H1 (cell line): ENCODE measurements around the gene SOHLH2. TPM values are rescaled to one million over a fixed set of nuclear protein-coding genes. Genes with fewer than 3 reads are reported as not detected.

Source experiments
- CTCF ChIA-PET: fragments of 300-600 bp; sonication (Branson Sonifier 250); formaldehyde crosslinking; loops from one replicate; lab custom pipeline; 2021; ENCODE audit not compliant: partially characterized antibody; lab: Charles Lee
- POLR2A ChIA-PET: fragments of 300-600 bp; sonication (Branson Sonifier 250); formaldehyde crosslinking; loops from one replicate; lab custom pipeline; 2021; ENCODE audit warnings: inconsistent platforms; ENCODE audit not compliant: partially characterized antibody; lab: Charles Lee
- DNase-seq, 2 experiments: peaks; one replicate each; pipeline versions ENCODE4 v3.0.0 to v3.0.0-alpha.2; 2010 to 2022; ENCODE audit warnings: low spot score in 2 of 2, low read depth in 1 of 2, mixed read lengths in 1 of 2
- FAIRE-seq: peaks from 2 replicates; lab custom pipeline; 2011; peaks lifted over from hg19 to GRCh38; lab: Jason Lieb, UNC
- H2AFZ ChIP-seq: 2 replicates; pipeline ENCODE4 v1.8.1; 2012; ENCODE audit warnings: low read length, inconsistent platforms
- H2AK5ac ChIP-seq: 2 replicates; pipeline ENCODE4 v1.6.1; 2013; ENCODE audit warnings: low read depth, low read length
- H2BK120ac ChIP-seq: replicated peaks from 2 replicates; pipeline ENCODE3; 2013; ENCODE audit warnings: low read depth, low read length, inconsistent platforms
- H2BK12ac ChIP-seq: 2 replicates; pipeline ENCODE4 v1.6.1; 2013; ENCODE audit warnings: low read depth, low read length
- H2BK15ac ChIP-seq: 2 replicates; pipeline ENCODE4 v1.6.1; 2013; ENCODE audit warnings: low read length
- H2BK20ac ChIP-seq: 2 replicates; pipeline ENCODE4 v1.6.1; 2013; ENCODE audit warnings: low read length
- H2BK5ac ChIP-seq: 2 replicates; pipeline ENCODE4 v1.6.1; 2013; ENCODE audit warnings: low read depth, low read length
- H3K14ac ChIP-seq: 2 replicates; pipeline ENCODE4 v1.6.1; 2013; ENCODE audit warnings: inconsistent platforms; ENCODE audit not compliant: insufficient read length
- H3K18ac ChIP-seq: 2 replicates; pipeline ENCODE4 v1.6.1; 2013; ENCODE audit warnings: low read length; ENCODE audit errors: extremely low read depth
- H3K23ac ChIP-seq: 2 replicates; pipeline ENCODE4 v1.6.1; 2013; ENCODE audit warnings: inconsistent platforms; ENCODE audit not compliant: insufficient read length
- H3K23me2 ChIP-seq: 2 replicates; pipeline ENCODE4 v1.6.1; 2013; ENCODE audit warnings: low read depth, low read length
- H3K27ac ChIP-seq: 2 replicates; pipeline ENCODE4 v1.6.1; 2011; ENCODE audit warnings: low read depth, low read length, inconsistent platforms
- H3K27me3 ChIP-seq, 4 experiments: replicated peaks in 1 of 4; 1 replicate in 1 of 4; 2 replicates in 3 of 4; pipeline versions ENCODE4 v1.6.1 to v1.8.1; 2011 to 2013; ENCODE audit warnings: low read length in 3 of 4, mild to moderate bottlenecking in 3 of 4, inconsistent platforms in 2 of 4, mixed read lengths in 2 of 4, moderate library complexity in 1 of 4; ENCODE audit not compliant: control insufficient read depth in 3 of 4, insufficient read depth in 3 of 4; ENCODE audit errors: extremely low read depth in 1 of 4
- H3K36me3 ChIP-seq, 4 experiments: 2 replicates each; pipeline versions ENCODE4 v1.6.1 to v1.8.1; 2011 to 2013; ENCODE audit warnings: mild to moderate bottlenecking in 4 of 4, low read length in 3 of 4, moderate library complexity in 2 of 4, control low read depth in 1 of 4, inconsistent platforms in 1 of 4; ENCODE audit not compliant: insufficient read depth in 4 of 4, control insufficient read depth in 2 of 4
- H3K4ac ChIP-seq: replicated peaks from 2 replicates; pipeline ENCODE3; 2013; ENCODE audit warnings: low read length, low read depth, mixed read lengths, inconsistent platforms; ENCODE audit not compliant: insufficient read length
- H3K4me1 ChIP-seq, 4 experiments: replicated peaks in 1 of 4; 1 replicate in 1 of 4; 2 replicates in 3 of 4; pipeline versions ENCODE4 v1.6.1 to v1.8.1; 2011 to 2013; ENCODE audit warnings: low read length in 3 of 4, inconsistent platforms in 2 of 4, mixed read lengths in 1 of 4; ENCODE audit not compliant: insufficient read depth in 4 of 4, control insufficient read depth in 3 of 4
- H3K4me2 ChIP-seq, 2 experiments: 2 replicates each; pipeline versions ENCODE4 v1.6.1 to v1.8.1; 2011 to 2013; ENCODE audit warnings: low read depth in 2 of 2, low read length in 2 of 2, control low read depth in 1 of 2, inconsistent platforms in 1 of 2, mild to moderate bottlenecking in 1 of 2; ENCODE audit not compliant: insufficient read depth in 1 of 2
- H3K4me3 ChIP-seq, 4 experiments: fragments of 200-600, 300-600 bp in 1 of 4; sonication (generic), shearing (Covaris generic), sonication (Bioruptor Twin) in 1 of 4; 2 replicates each; pipeline versions ENCODE4 v1.5.1 to v1.8.1; 2011 to 2016; ENCODE audit warnings: low read length in 4 of 4, low read depth in 3 of 4, control low read depth in 2 of 4, inconsistent platforms in 2 of 4, mild to moderate bottlenecking in 2 of 4, mixed read lengths in 1 of 4, moderate library complexity in 1 of 4; ENCODE audit not compliant: insufficient read depth in 2 of 4; ENCODE audit errors: extremely low read depth in 1 of 4
- H3K56ac ChIP-seq: replicated peaks from 2 replicates; pipeline ENCODE3; 2013; ENCODE audit warnings: low read depth, mild to moderate bottlenecking, mixed read lengths, low read length, inconsistent platforms; ENCODE audit not compliant: insufficient read length
- H3K79me1 ChIP-seq: 2 replicates; pipeline ENCODE4 v1.6.1; 2013; ENCODE audit warnings: low read depth, low read length, control low read depth
- H3K79me2 ChIP-seq, 2 experiments: 2 replicates each; pipeline versions ENCODE4 v1.6.1 to v1.8.1; 2012 to 2013; ENCODE audit warnings: low read length in 2 of 2, mild to moderate bottlenecking in 2 of 2, inconsistent platforms in 1 of 2; ENCODE audit not compliant: insufficient read depth in 2 of 2, control insufficient read depth in 1 of 2
- H3K9ac ChIP-seq, 4 experiments: replicated peaks in 1 of 4; 1 replicate in 1 of 4; 2 replicates in 3 of 4; pipeline versions ENCODE4 v1.6.1 to v1.8.1; 2011 to 2013; ENCODE audit warnings: low read depth in 3 of 4, low read length in 3 of 4, control low read depth in 2 of 4, mild to moderate bottlenecking in 2 of 4, moderate library complexity in 2 of 4, inconsistent platforms in 1 of 4; ENCODE audit errors: extremely low read depth in 1 of 4
- H3K9me3 ChIP-seq, 2 experiments: 2 replicates each; pipeline versions ENCODE4 v1.6.1 to v1.8.1; 2012 to 2013; ENCODE audit warnings: mild to moderate bottlenecking in 2 of 2, moderate library complexity in 2 of 2, control low read depth in 1 of 2, inconsistent platforms in 1 of 2, low read depth in 1 of 2, low read length in 1 of 2, mixed read lengths in 1 of 2; ENCODE audit not compliant: insufficient read depth in 2 of 2
- H4K20me1 ChIP-seq, 2 experiments: replicated peaks in 1 of 2; 2 replicates each; pipeline versions ENCODE3 to v1.8.1; 2011 to 2013; ENCODE audit warnings: inconsistent platforms in 2 of 2, low read length in 2 of 2, mild to moderate bottlenecking in 1 of 2; ENCODE audit not compliant: insufficient read depth in 2 of 2, control insufficient read depth in 1 of 2
- H4K5ac ChIP-seq: 2 replicates; pipeline ENCODE4 v1.6.1; 2013; ENCODE audit warnings: low read length, low read depth, mixed read lengths, inconsistent platforms; ENCODE audit not compliant: insufficient read length
- H4K8ac ChIP-seq: 2 replicates; pipeline ENCODE4 v1.8.0; 2013; ENCODE audit warnings: mild to moderate bottlenecking, moderate library complexity, low read length, inconsistent platforms; ENCODE audit not compliant: insufficient read depth; ENCODE audit errors: extremely low read depth
- H4K91ac ChIP-seq: replicated peaks from 2 replicates; pipeline ENCODE3; 2013; ENCODE audit warnings: low read length, mixed read lengths, inconsistent platforms; ENCODE audit not compliant: insufficient read length
- KDM4A ChIP-seq: IDR thresholded peaks from one replicate; pipeline ENCODE4 v1.7.1; 2012; ENCODE audit warnings: low read depth, mild to moderate bottlenecking, moderate library complexity, low read length, inconsistent platforms; ENCODE audit not compliant: severe bottlenecking
- NANOG ChIP-seq: IDR thresholded peaks from 2 replicates; pipeline ENCODE4 v1.6.1; 2011; ENCODE audit warnings: low read length, low read depth, mild to moderate bottlenecking, inconsistent platforms; ENCODE audit not compliant: insufficient read depth, poor library complexity, severe bottlenecking
- PHF8 ChIP-seq: fragments of 200-600 bp; sonication (generic); conservative IDR thresholded peaks from 2 replicates; pipeline ENCODE4 v1.7.1; 2012; ENCODE audit warnings: low read depth, mild to moderate bottlenecking, inconsistent platforms, low read length, moderate library complexity
- POU5F1 ChIP-seq: IDR thresholded peaks from 2 replicates; pipeline ENCODE4 v1.6.1; 2011; ENCODE audit warnings: low read depth, mild to moderate bottlenecking, low read length, moderate library complexity
- RAD21 ChIP-seq, 2 experiments: IDR thresholded peaks in 1 of 2; conservative IDR thresholded peaks in 1 of 2; 2 replicates each; pipeline ENCODE4 v1.6.1; 2011; ENCODE audit warnings: low read depth in 2 of 2, low read length in 2 of 2, improper control_type of control experiment in 1 of 2, inconsistent platforms in 1 of 2, mild to moderate bottlenecking in 1 of 2, moderate library complexity in 1 of 2
- SIN3A ChIP-seq, 2 experiments: IDR thresholded peaks in 1 of 2; conservative IDR thresholded peaks in 1 of 2; 2 replicates each; pipeline ENCODE4 v1.6.1; 2011 to 2012; ENCODE audit warnings: low read length in 2 of 2, improper control_type of control experiment in 1 of 2, low read depth in 1 of 2, mild to moderate bottlenecking in 1 of 2
- SP2 ChIP-seq: IDR thresholded peaks from 2 replicates; pipeline ENCODE4 v1.6.1; 2012; ENCODE audit warnings: mild to moderate bottlenecking, low read length, inconsistent platforms
- TAF7 ChIP-seq: optimal IDR thresholded peaks from 2 replicates; pipeline ENCODE3; 2011; ENCODE audit warnings: low read depth, mild to moderate bottlenecking, inconsistent platforms, low read length, moderate library complexity, borderline replicate concordance
- WGBS, 2 experiments: shearing (Covaris generic) in 1 of 2; methylation state at CpG; one replicate each; pipeline versions ENCODE4 v1.1.6 to v1.1.7; 2013 to 2015; ENCODE audit warnings: low lambda C conversion rate in 2 of 2, mixed read lengths in 2 of 2, inconsistent platforms in 1 of 2, low coverage in 1 of 2, missing lambda C conversion rate in 1 of 2; ENCODE audit not compliant: insufficient replicate concordance in 2 of 2, insufficient coverage in 1 of 2, insufficient read length in 1 of 2; ENCODE audit errors: extremely low coverage in 1 of 2, missing lambda C conversion rate in 1 of 2; 5-methylcytosine and 5-hydroxymethylcytosine counted together
- polyA plus RNA-seq, 7 experiments: library from polyadenylated mRNA; depleted of rRNA in 3 of 7; stranded (reverse) in 5 of 7; unstranded in 2 of 7; fragments of >200 nt in 5 of 7; fragments of 200-250 nt in 2 of 7; gene quantifications; 1 replicate in 5 of 7; 2 replicates in 1 of 7; 4 replicates in 1 of 7; pipeline versions ENCODE4 v1.2.1 to v1.2.3, GENCODE V29; 2011 to 2013; ENCODE audit warnings: missing spikeins in 2 of 7, mixed read lengths in 2 of 7
- total RNA-seq: library from RNA; stranded (reverse); fragmentation: NEBNext Ultra II Directional; extraction: Animal tissue kit (Norgen Biotek cat#: 25700); gene quantifications from 2 replicates; pipeline ENCODE4 v1.2.1, GENCODE V29; 2021
- TF ChIP-seq, protein P1 (sequence below): IDR thresholded peaks from 2 replicates; pipeline ENCODE4 v1.6.1; 2011; ENCODE audit warnings: low read depth, mild to moderate bottlenecking, low read length; ENCODE audit not compliant: insufficient read depth
- TF ChIP-seq, protein P2 (sequence below): IDR thresholded peaks from 2 replicates; pipeline ENCODE4 v1.6.1; 2012; ENCODE audit warnings: low read length, inconsistent platforms

Gene SOHLH2
- total and polyA plus RNA-seq, 2 of the 8 experiments (the other 6 are each of a cell fraction or from before 2014, with no cell fraction given): 6.8 to 10.3 TPM

DNA sequence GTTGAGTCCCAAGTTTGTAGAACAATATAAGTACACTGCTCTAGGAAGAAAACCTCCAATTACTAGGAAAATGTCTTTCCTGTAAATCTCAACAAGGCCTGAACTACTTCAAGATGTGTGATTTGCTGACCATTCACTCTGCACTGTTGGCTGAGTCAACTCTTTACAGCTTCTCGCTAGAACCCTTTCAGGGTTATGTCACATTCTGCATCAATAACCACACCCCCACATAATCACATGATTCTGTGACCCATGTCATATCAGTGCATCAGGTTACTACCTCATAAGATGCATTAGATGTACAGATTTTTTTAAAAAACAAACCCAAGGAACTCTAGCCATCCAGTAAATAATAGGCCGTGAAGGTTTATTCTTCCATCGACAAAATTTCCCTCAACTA, 67.0 kb downstream of the SOHLH2 start:
- Histone ChIP-seq H2AK5ac (no peak overlapping the region), H3K14ac (no peak overlapping the region), H3K23me2 (no peaks in the 10 kb centered on the region), H2BK120ac (no peak overlapping the region), H3K79me1 (no peaks in the 10 kb centered on the region), H3K27me3 (no peaks in the 10 kb centered on the region), H3K56ac (no peak overlapping the region), H2BK12ac (no peak overlapping the region), H3K18ac (no peak overlapping the region)
- POLR2A ChIA-PET: no interaction called here
- FAIRE-seq: no peak
- DNase-seq: no peak
- TF ChIP-seq SIN3A (conservative IDR thresholded peaks at IDR 0.05 in 1 of 2, IDR thresholded peaks at IDR 0.05 in 1 of 2; ENCODE audit: low read depth in 1 of 2, low read length in 2 of 2) (no peak), PHF8 (no peak), KDM4A (no peak), POU5F1 (no peak), RAD21 (IDR thresholded peaks at IDR 0.05 in 1 of 2, conservative IDR thresholded peaks at IDR 0.05 in 1 of 2; ENCODE audit: low read depth in 2 of 2, low read length in 2 of 2) (no peak), NANOG (no peak), SP2 (no peak), TAF7 (no peak)
- TF ChIP-seq, protein P1, sequence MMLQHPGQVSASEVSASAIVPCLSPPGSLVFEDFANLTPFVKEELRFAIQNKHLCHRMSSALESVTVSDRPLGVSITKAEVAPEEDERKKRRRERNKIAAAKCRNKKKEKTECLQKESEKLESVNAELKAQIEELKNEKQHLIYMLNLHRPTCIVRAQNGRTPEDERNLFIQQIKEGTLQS: no peak
- TF ChIP-seq, protein P2, sequence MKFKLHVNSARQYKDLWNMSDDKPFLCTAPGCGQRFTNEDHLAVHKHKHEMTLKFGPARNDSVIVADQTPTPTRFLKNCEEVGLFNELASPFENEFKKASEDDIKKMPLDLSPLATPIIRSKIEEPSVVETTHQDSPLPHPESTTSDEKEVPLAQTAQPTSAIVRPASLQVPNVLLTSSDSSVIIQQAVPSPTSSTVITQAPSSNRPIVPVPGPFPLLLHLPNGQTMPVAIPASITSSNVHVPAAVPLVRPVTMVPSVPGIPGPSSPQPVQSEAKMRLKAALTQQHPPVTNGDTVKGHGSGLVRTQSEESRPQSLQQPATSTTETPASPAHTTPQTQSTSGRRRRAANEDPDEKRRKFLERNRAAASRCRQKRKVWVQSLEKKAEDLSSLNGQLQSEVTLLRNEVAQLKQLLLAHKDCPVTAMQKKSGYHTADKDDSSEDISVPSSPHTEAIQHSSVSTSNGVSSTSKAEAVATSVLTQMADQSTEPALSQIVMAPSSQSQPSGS: no peak
- TF ChIP-seq, all 59 proteins: peak for 0
- H2AFZ ChIP-seq: no peak overlapping the region
- 84% methylated on average over 3 of the region's 3 CpGs; no CpG with 5 or more reads in 1 of the 2 experiments for WGBS, 2 experiments
- H3K4me1 ChIP-seq: peaks cover 0 to 4% (median 0%) of the 10 kb centered on the region in 4 experiments; a peak in 1 of 7 replicates
- H2BK15ac ChIP-seq: no peak overlapping the region
- H4K91ac ChIP-seq: no peak overlapping the region
- no peak overlapping the region for H2BK5ac ChIP-seq
- H3K27ac ChIP-seq: no peak overlapping the region
- no peak overlapping the region for H3K4me2 ChIP-seq
- no peak overlapping the region for H3K4me3 ChIP-seq
- H3K9me3 ChIP-seq: 0 out of 4 replicates have a peak, but pooled peaks cover 0 to 2% of the 10 kb centered on the region in 2 experiments
- CTCF ChIA-PET: no interaction called here
- no peak overlapping the region for H3K9ac ChIP-seq
- no peak overlapping the region for H2BK20ac ChIP-seq
- H3K4ac ChIP-seq: no peak overlapping the region
- no peak overlapping the region for H3K23ac ChIP-seq
- no peaks in the 10 kb centered on the region for H3K36me3 ChIP-seq
- H4K20me1 ChIP-seq: no peaks in the 10 kb centered on the region
- no peak overlapping the region for H4K5ac ChIP-seq
- no peaks in the 10 kb centered on the region for H3K79me2 ChIP-seq
- no peak overlapping the region for H4K8ac ChIP-seq
